ENCODE results near the gene SH3YL1. TPM values are rescaled to one million over a fixed set of nuclear protein-coding genes. Genes with fewer than 3 reads are reported as not detected.

SH3YL1 gene
- polyA plus RNA-seq, 4 donors, result 75.5 to 133 (median 107) TPM

DNA sequence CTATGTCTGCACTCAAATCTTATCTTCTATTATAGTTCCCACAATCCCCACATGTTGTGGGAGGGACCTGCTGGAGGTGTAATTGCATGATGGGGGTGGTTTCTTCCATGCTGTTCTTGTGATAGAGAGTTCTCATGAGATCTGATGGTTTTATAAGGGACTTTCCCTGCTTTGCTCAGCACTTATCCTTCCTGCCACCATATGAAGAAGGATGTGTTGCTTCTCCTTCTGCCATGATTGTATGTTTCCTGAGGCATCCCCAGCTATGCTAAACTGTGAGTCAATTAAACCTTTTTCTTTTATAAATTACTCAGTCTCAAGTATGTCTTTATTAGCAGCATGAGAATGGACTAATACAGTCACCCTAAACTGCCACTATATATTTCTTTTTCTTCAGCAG is 79.1 kb downstream of the SH3YL1 start:
- no peak for DNase-seq
- no peaks in the 10 kb centered on the region for H3K27me3 ChIP-seq (ENCODE audit: control insufficient read depth in 3 of 3, insufficient read depth in 3 of 3, low read length in 3 of 3)
- no peak for FAIRE-seq
- no peaks in the 10 kb centered on the region for H3K36me3 ChIP-seq (ENCODE audit: control insufficient read depth in 3 of 3, insufficient read depth in 2 of 3, low read depth in 1 of 3, low read length in 3 of 3)
- H3K9me3 ChIP-seq (ENCODE audit: control insufficient read depth in 2 of 2, insufficient read depth in 1 of 2, low read depth in 1 of 2, low read length in 1 of 2), result peaks cover 2 to 13% of the 10 kb centered on the region in 2 donors
- H3K4me3 ChIP-seq (ENCODE audit: low read depth in 1 of 3, low read length in 3 of 3), result no peak overlapping the region
- no peak overlapping the region for H3K27ac ChIP-seq (ENCODE audit: low read depth in 1 of 3, low read length in 2 of 3)
- no peaks in the 10 kb centered on the region for H3K4me1 ChIP-seq (ENCODE audit: control insufficient read depth in 3 of 3, insufficient read depth in 2 of 3, low read depth in 1 of 3, low read length in 2 of 3)

DNA sequence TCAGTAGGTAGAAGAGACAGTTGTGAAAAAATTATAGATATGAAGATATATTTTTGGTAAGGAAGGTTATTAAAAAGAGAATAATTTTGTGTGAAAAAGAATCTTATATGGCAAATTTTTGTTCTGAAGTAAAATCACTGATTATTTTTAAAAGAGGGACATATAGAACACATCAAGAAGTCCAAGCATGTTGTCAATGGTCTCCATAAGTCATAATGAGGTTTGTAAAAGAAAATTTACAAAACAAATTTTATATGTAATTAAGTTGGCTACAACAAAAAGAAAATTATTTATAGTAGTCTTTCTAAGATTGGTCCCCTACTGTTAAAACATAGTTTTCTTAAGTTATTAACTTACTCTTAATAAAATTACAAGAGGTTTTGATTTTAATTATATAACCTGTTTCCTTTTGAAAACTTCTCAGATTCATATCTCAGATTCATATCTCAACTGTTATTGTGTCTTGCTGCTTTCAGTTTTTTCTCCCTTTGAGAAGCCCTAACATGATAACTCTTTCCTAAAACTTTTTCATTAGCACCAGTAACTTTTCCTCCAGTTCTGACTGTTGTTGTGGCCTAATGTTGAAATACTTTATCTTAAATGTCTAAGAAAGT is 81.2 kb downstream of the SH3YL1 start:
- Histone ChIP-seq H3K4me3 (ENCODE audit: low read depth in 1 of 3, low read length in 3 of 3) (no peak overlapping the region), H3K27ac (ENCODE audit: low read depth in 1 of 3, low read length in 2 of 3) (no peak overlapping the region), H3K9me3 (ENCODE audit: control insufficient read depth in 2 of 2, insufficient read depth in 1 of 2, low read depth in 1 of 2, low read length in 1 of 2) (peaks cover 0 to 10% of the 10 kb centered on the region in 2 donors), H3K36me3 (ENCODE audit: control insufficient read depth in 3 of 3, insufficient read depth in 2 of 3, low read depth in 1 of 3, low read length in 3 of 3) (no peaks in the 10 kb centered on the region), H3K4me1 (ENCODE audit: control insufficient read depth in 3 of 3, insufficient read depth in 2 of 3, low read depth in 1 of 3, low read length in 2 of 3) (no peaks in the 10 kb centered on the region), H3K27me3 (ENCODE audit: control insufficient read depth in 3 of 3, insufficient read depth in 3 of 3, low read length in 3 of 3) (no peaks in the 10 kb centered on the region)
- FAIRE-seq, result no peak
- DNase-seq, result no peak

- WGBS, 3 donors, result 41 to 68% (median 47%) methylated on average over 3 of the region's 3 CpGs
- FAIRE-seq (no peak), DNase-seq (no peak)
- Histone ChIP-seq H3K9me3 (ENCODE audit: control insufficient read depth in 2 of 2, insufficient read depth in 1 of 2, low read depth in 1 of 2, low read length in 1 of 2) (no peaks in the 10 kb centered on the region), H3K36me3 (ENCODE audit: control insufficient read depth in 3 of 3, insufficient read depth in 2 of 3, low read depth in 1 of 3, low read length in 3 of 3) (no peaks in the 10 kb centered on the region), H3K27ac (ENCODE audit: low read depth in 1 of 3, low read length in 2 of 3) (no peak overlapping the region), H3K4me1 (ENCODE audit: control insufficient read depth in 3 of 3, insufficient read depth in 2 of 3, low read depth in 1 of 3, low read length in 2 of 3) (no peaks in the 10 kb centered on the region), H3K27me3 (ENCODE audit: control insufficient read depth in 3 of 3, insufficient read depth in 3 of 3, low read length in 3 of 3) (no peaks in the 10 kb centered on the region), H3K4me3 (ENCODE audit: low read depth in 1 of 3, low read length in 3 of 3) (no peak overlapping the region)
Observed at GRCh38 chr2:180311-180710, 83.5 kb downstream of the SH3YL1 start.

DNA sequence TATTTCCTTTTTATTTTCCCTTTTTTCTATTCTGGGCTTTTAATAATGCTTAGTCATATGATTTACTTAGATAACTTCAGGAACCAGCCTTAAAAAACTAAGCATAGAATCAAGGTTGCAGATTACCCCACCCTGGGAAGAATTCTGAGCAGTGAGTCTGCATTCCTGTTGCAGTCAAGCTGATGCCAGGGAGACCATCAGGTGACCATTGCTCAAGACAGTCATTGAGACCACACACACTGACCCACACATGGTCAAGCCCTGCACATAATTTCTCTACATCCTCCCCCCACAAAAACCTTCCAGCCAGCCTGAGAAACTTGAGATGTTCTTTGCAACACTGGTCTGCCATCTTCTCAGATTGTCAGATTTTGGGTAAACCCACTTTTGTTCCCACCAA is 83.9 kb downstream of the SH3YL1 start:
- FAIRE-seq, result no peak
- Histone ChIP-seq H3K27ac (ENCODE audit: low read depth in 1 of 3, low read length in 2 of 3) (no peak overlapping the region), H3K9me3 (ENCODE audit: control insufficient read depth in 2 of 2, insufficient read depth in 1 of 2, low read depth in 1 of 2, low read length in 1 of 2) (no peaks in the 10 kb centered on the region), H3K36me3 (ENCODE audit: control insufficient read depth in 3 of 3, insufficient read depth in 2 of 3, low read depth in 1 of 3, low read length in 3 of 3) (no peaks in the 10 kb centered on the region), H3K4me1 (ENCODE audit: control insufficient read depth in 3 of 3, insufficient read depth in 2 of 3, low read depth in 1 of 3, low read length in 2 of 3) (no peaks in the 10 kb centered on the region), H3K27me3 (ENCODE audit: control insufficient read depth in 3 of 3, insufficient read depth in 3 of 3, low read length in 3 of 3) (no peaks in the 10 kb centered on the region), H3K4me3 (ENCODE audit: low read depth in 1 of 3, low read length in 3 of 3) (no peak overlapping the region)
- no peak for DNase-seq

- Histone ChIP-seq H3K9me3 (ENCODE audit: control insufficient read depth in 2 of 2, insufficient read depth in 1 of 2, low read depth in 1 of 2, low read length in 1 of 2) (no peaks in the 10 kb centered on the region), H3K4me3 (ENCODE audit: low read depth in 1 of 3, low read length in 3 of 3) (no peak overlapping the region), H3K27ac (ENCODE audit: low read depth in 1 of 3, low read length in 2 of 3) (no peak overlapping the region), H3K27me3 (ENCODE audit: control insufficient read depth in 3 of 3, insufficient read depth in 3 of 3, low read length in 3 of 3) (no peaks in the 10 kb centered on the region), H3K4me1 (ENCODE audit: control insufficient read depth in 3 of 3, insufficient read depth in 2 of 3, low read depth in 1 of 3, low read length in 2 of 3) (no peaks in the 10 kb centered on the region), H3K36me3 (ENCODE audit: control insufficient read depth in 3 of 3, insufficient read depth in 2 of 3, low read depth in 1 of 3, low read length in 3 of 3) (no peaks in the 10 kb centered on the region)
- no peak for DNase-seq
- 85 to 92% (median 86%) methylated on average over 2 of the region's 2 CpGs for WGBS, 3 donors
- no peak for FAIRE-seq
Observed at GRCh38 chr2:177733-178132, 86.1 kb downstream of the SH3YL1 start.

GRCh38 chr2:176917-177316 is 86.9 kb downstream of the SH3YL1 start:
- FAIRE-seq (no peak), DNase-seq (no peak)
- no peaks in the 10 kb centered on the region for H3K4me1 ChIP-seq (ENCODE audit: control insufficient read depth in 3 of 3, insufficient read depth in 2 of 3, low read depth in 1 of 3, low read length in 2 of 3)
- H3K27me3 ChIP-seq (ENCODE audit: control insufficient read depth in 3 of 3, insufficient read depth in 3 of 3, low read length in 3 of 3), result no peaks in the 10 kb centered on the region
- H3K4me3 ChIP-seq (ENCODE audit: low read depth in 1 of 3, low read length in 3 of 3), result no peak overlapping the region
- H3K36me3 ChIP-seq (ENCODE audit: control insufficient read depth in 3 of 3, insufficient read depth in 2 of 3, low read depth in 1 of 3, low read length in 3 of 3), result no peaks in the 10 kb centered on the region
- H3K27ac ChIP-seq (ENCODE audit: low read depth in 1 of 3, low read length in 2 of 3), result no peak overlapping the region
- H3K9me3 ChIP-seq (ENCODE audit: control insufficient read depth in 2 of 2, insufficient read depth in 1 of 2, low read depth in 1 of 2, low read length in 1 of 2), result no peaks in the 10 kb centered on the region
- WGBS, 3 donors, result 72 to 87% (median 74%) methylated on average over 1 of the region's 1 CpG

- FAIRE-seq, result no peak
- DNase-seq, result no peak
- H3K27me3 ChIP-seq (ENCODE audit: control insufficient read depth in 3 of 3, insufficient read depth in 3 of 3, low read length in 3 of 3), result no peaks in the 10 kb centered on the region
- WGBS, 3 donors, result 45 to 64% (median 48%) methylated on average over 16 of the region's 16 CpGs
- H3K9me3 ChIP-seq (ENCODE audit: control insufficient read depth in 2 of 2, insufficient read depth in 1 of 2, low read depth in 1 of 2, low read length in 1 of 2), result no peaks in the 10 kb centered on the region
- no peak overlapping the region for H3K4me3 ChIP-seq (ENCODE audit: low read depth in 1 of 3, low read length in 3 of 3)
- H3K36me3 ChIP-seq (ENCODE audit: control insufficient read depth in 3 of 3, insufficient read depth in 2 of 3, low read depth in 1 of 3, low read length in 3 of 3), result no peaks in the 10 kb centered on the region
- H3K4me1 ChIP-seq (ENCODE audit: control insufficient read depth in 3 of 3, insufficient read depth in 2 of 3, low read depth in 1 of 3, low read length in 2 of 3), result no peaks in the 10 kb centered on the region
- H3K27ac ChIP-seq (ENCODE audit: low read depth in 1 of 3, low read length in 2 of 3), result no peak overlapping the region
Observed at GRCh38 chr2:175880-176820, 87.7 kb downstream of the SH3YL1 start.

- H3K36me3 ChIP-seq (ENCODE audit: control insufficient read depth in 3 of 3, insufficient read depth in 2 of 3, low read depth in 1 of 3, low read length in 3 of 3), result no peaks in the 10 kb centered on the region
- no peaks in the 10 kb centered on the region for H3K27me3 ChIP-seq (ENCODE audit: control insufficient read depth in 3 of 3, insufficient read depth in 3 of 3, low read length in 3 of 3)
- FAIRE-seq (no peak), DNase-seq (no peak)
- peak overlapping the region in 1 of 3 donors; percentile 2 for H3K27ac ChIP-seq (ENCODE audit: low read depth in 1 of 3, low read length in 2 of 3)
- WGBS, 3 donors, result 53 to 79% (median 76%) methylated on average over 8 of the region's 8 CpGs
- no peaks in the 10 kb centered on the region for H3K4me1 ChIP-seq (ENCODE audit: control insufficient read depth in 3 of 3, insufficient read depth in 2 of 3, low read depth in 1 of 3, low read length in 2 of 3)
- H3K4me3 ChIP-seq (ENCODE audit: low read depth in 1 of 3, low read length in 3 of 3), result no peak overlapping the region
- H3K9me3 ChIP-seq (ENCODE audit: control insufficient read depth in 2 of 2, insufficient read depth in 1 of 2, low read depth in 1 of 2, low read length in 1 of 2), result no peaks in the 10 kb centered on the region
Observed at GRCh38 chr2:175161-175786, 88.6 kb downstream of the SH3YL1 start.
